CD14-positive monocyte (primary cell): ENCODE measurements around the gene SLPI. TPM values are rescaled to one million over a fixed set of nuclear protein-coding genes. Genes with fewer than 3 reads are reported as not detected.

Source experiments
- DNase-seq, 3 donors: peaks; one replicate each; pipeline ENCODE4 v3.0.0-alpha.2; 2011 to 2022
- H2AFZ ChIP-seq: 2 replicates; pipeline ENCODE4 v1.6.0; 2012; ENCODE audit warnings: mild to moderate bottlenecking, low read depth, low read length, inconsistent platforms; ENCODE audit not compliant: insufficient read depth, poor library complexity, severe bottlenecking
- H3K27ac ChIP-seq, 2 donors: 1 replicate in 1 of 2; 2 replicates in 1 of 2; pipeline ENCODE4 v1.5.1; 2012 to 2013; ENCODE audit warnings: low read length in 2 of 2, control low read depth in 1 of 2, inconsistent platforms in 1 of 2, low read depth in 1 of 2, mild to moderate bottlenecking in 1 of 2
- H3K27me3 ChIP-seq, 2 donors: one replicate each; pipeline versions ENCODE4 v1.6.0 to v1.6.1; 2011 to 2013; ENCODE audit warnings: low read length in 2 of 2; ENCODE audit not compliant: control insufficient read depth in 2 of 2, insufficient read depth in 2 of 2
- H3K36me3 ChIP-seq, 2 donors: replicated peaks in 1 of 2; 1 replicate in 1 of 2; 2 replicates in 1 of 2; pipeline versions ENCODE4 v1.5.1 to v1.6.1; 2012 to 2013; ENCODE audit warnings: low read length in 2 of 2, control low read depth in 1 of 2, inconsistent platforms in 1 of 2, mild to moderate bottlenecking in 1 of 2; ENCODE audit not compliant: insufficient read depth in 2 of 2, control insufficient read depth in 1 of 2
- H3K4me1 ChIP-seq, 2 donors: 1 replicate in 1 of 2; 2 replicates in 1 of 2; pipeline versions ENCODE4 v1.5.1 to v1.6.1; 2012 to 2013; ENCODE audit warnings: low read length in 2 of 2, control low read depth in 1 of 2, inconsistent platforms in 1 of 2, mild to moderate bottlenecking in 1 of 2, moderate library complexity in 1 of 2; ENCODE audit not compliant: insufficient read depth in 2 of 2, control insufficient read depth in 1 of 2
- H3K4me2 ChIP-seq: replicated peaks from 2 replicates; pipeline ENCODE3; 2012; ENCODE audit warnings: low read length, moderate library complexity, mild to moderate bottlenecking; ENCODE audit not compliant: poor library complexity, severe bottlenecking; ENCODE audit errors: extremely low read depth
- H3K4me3 ChIP-seq, 3 experiments: fragments of 200-600 bp in 1 of 3; sonication (generic) in 1 of 3; replicated peaks in 1 of 3; 1 replicate in 2 of 3; 2 replicates in 1 of 3; pipeline ENCODE4 v1.5.1; 2011 to 2013; ENCODE audit warnings: low read length in 3 of 3, mild to moderate bottlenecking in 3 of 3, control low read depth in 2 of 3, low read depth in 2 of 3, inconsistent platforms in 1 of 3, moderate library complexity in 1 of 3
- H3K79me2 ChIP-seq: 2 replicates; pipeline ENCODE4 v1.6.0; 2012; ENCODE audit warnings: mild to moderate bottlenecking, control low read depth, inconsistent platforms, low read length, moderate library complexity; ENCODE audit not compliant: insufficient read depth
- H3K9ac ChIP-seq: 2 replicates; pipeline ENCODE4 v1.6.0; 2017; ENCODE audit warnings: low read length, mild to moderate bottlenecking; ENCODE audit not compliant: insufficient read depth, poor library complexity, severe bottlenecking
- H3K9me3 ChIP-seq, 2 donors: replicated peaks in 1 of 2; 1 replicate in 1 of 2; 2 replicates in 1 of 2; pipeline versions ENCODE4 v1.5.1 to v1.6.1; 2012 to 2013; ENCODE audit warnings: low read length in 2 of 2, control low read depth in 1 of 2; ENCODE audit not compliant: control insufficient read depth in 1 of 2, insufficient read depth in 1 of 2
- H4K20me1 ChIP-seq: 2 replicates; pipeline ENCODE4 v1.6.0; 2012; ENCODE audit warnings: mild to moderate bottlenecking, low read length, control low read depth, moderate library complexity; ENCODE audit not compliant: insufficient read depth
- H3K27ac Mint-ChIP-seq, 7 donors: one replicate each; pipeline ENCODE4 v1.8.0; 2020; ENCODE audit warnings: mild to moderate bottlenecking in 7 of 7, mixed read lengths in 7 of 7, moderate library complexity in 6 of 7, inconsistent platforms in 2 of 7
- H3K27me3 Mint-ChIP-seq, 3 donors: one replicate each; pipeline ENCODE4 v1.8.0; 2021 to 2022; ENCODE audit warnings: low read depth in 3 of 3, mild to moderate bottlenecking in 3 of 3, mixed read lengths in 3 of 3, moderate library complexity in 3 of 3, inconsistent platforms in 1 of 3
- H3K36me3 Mint-ChIP-seq, 2 donors: one replicate each; pipeline ENCODE4 v1.8.0; 2020; ENCODE audit warnings: mixed read lengths in 2 of 2, inconsistent platforms in 1 of 2, mild to moderate bottlenecking in 1 of 2
- H3K4me1 Mint-ChIP-seq: one replicate; pipeline ENCODE4 v1.8.0; 2020; ENCODE audit warnings: mild to moderate bottlenecking, mixed read lengths
- H3K4me3 Mint-ChIP-seq, 2 donors: one replicate each; pipeline ENCODE4 v1.8.0; 2020; ENCODE audit warnings: mild to moderate bottlenecking in 2 of 2, mixed read lengths in 2 of 2, moderate library complexity in 1 of 2
- H3K9me3 Mint-ChIP-seq, 7 donors: one replicate each; pipeline ENCODE4 v1.8.0; 2020 to 2022; ENCODE audit warnings: mixed read lengths in 7 of 7, mild to moderate bottlenecking in 6 of 7, moderate library complexity in 6 of 7, inconsistent platforms in 2 of 7
- WGBS: methylation state at CpG from one replicate; pipeline ENCODE4 v1.1.5; 2013; ENCODE audit warnings: missing lambda C conversion rate; ENCODE audit not compliant: insufficient coverage; 5-methylcytosine and 5-hydroxymethylcytosine counted together
- intact Hi-C, 2 donors: fragments of 100-400 bp; cut with micrococcal nuclease; formaldehyde crosslinking; loops; one replicate each; pipeline versions ENCODE4 v1.15.0 to v1.15.1; 2023
- polyA plus RNA-seq, 3 donors: library from polyadenylated mRNA; depleted of rRNA in 1 of 3; unstranded in 2 of 3; stranded (reverse) in 1 of 3; fragments of 300-500 nt in 2 of 3; fragments of >200 nt in 1 of 3; fragmentation: Illumina TruSeq in 2 of 3; gene quantifications; 1 replicate in 2 of 3; 2 replicates in 1 of 3; pipeline ENCODE4 v1.2.3, GENCODE V29; 2012 to 2021
- TF ChIP-seq, protein P1 (sequence below): fragments of 200-600 bp; IDR thresholded peaks from one replicate; pipeline ENCODE4 v1.8.0; 2022; ENCODE audit warnings: antibody characterized with exemption, mild to moderate bottlenecking

The SLPI gene
- polyA plus RNA-seq, 3 donors: 0.47 to 1.2 (median 0.71) TPM

DNA sequence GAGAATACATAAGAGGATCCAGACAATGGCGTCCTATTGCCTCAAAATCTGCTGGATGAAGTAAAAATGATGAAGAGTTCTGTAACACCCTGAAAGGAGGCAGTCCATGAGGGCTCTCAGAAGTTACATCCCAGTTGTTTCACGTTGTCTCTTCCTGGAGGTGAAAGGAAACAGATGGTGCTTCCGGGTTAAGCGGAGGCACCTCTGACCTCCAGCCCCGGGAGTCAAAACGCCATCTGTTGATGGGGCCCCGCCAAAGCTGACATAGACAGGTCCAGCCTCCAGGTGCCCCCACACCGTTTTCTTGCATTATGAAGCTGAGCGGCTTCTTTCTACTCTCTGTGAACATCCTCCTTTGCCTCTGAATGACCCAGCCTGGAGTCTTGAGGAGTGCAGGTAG, 23.7 kb downstream of the SLPI start:
- Histone ChIP-seq H3K4me3 (no peak overlapping the region), H3K79me2 (no peaks in the 10 kb centered on the region), H3K27ac (no peak overlapping the region), H3K4me2 (no peak overlapping the region), H3K4me1 (no peaks in the 10 kb centered on the region), H3K9ac (no peak overlapping the region), H2AFZ (no peak overlapping the region), H3K36me3 (no peaks in the 10 kb centered on the region), H4K20me1 (no peaks in the 10 kb centered on the region), H3K9me3 (peaks cover 0 to 6% of the 10 kb centered on the region in 2 donors), H3K27me3 (peaks cover 0 to 10% of the 10 kb centered on the region in 2 donors)
- Mint-ChIP-seq H3K27me3 (peaks cover 8 to 45% (median 8%) of the 10 kb centered on the region in 3 donors), H3K4me1 (no peaks in the 10 kb centered on the region), H3K27ac (peak overlapping the region in 1 of 7 donors; percentile 27), H3K9me3 (peaks cover 0 to 6% (median 3%) of the 10 kb centered on the region in 7 donors), H3K4me3 (no peak overlapping the region), H3K36me3 (no peaks in the 10 kb centered on the region)
- no peak for DNase-seq
- 81% methylated on average over 8 of the region's 9 CpGs for WGBS
- TF ChIP-seq, protein P1, sequence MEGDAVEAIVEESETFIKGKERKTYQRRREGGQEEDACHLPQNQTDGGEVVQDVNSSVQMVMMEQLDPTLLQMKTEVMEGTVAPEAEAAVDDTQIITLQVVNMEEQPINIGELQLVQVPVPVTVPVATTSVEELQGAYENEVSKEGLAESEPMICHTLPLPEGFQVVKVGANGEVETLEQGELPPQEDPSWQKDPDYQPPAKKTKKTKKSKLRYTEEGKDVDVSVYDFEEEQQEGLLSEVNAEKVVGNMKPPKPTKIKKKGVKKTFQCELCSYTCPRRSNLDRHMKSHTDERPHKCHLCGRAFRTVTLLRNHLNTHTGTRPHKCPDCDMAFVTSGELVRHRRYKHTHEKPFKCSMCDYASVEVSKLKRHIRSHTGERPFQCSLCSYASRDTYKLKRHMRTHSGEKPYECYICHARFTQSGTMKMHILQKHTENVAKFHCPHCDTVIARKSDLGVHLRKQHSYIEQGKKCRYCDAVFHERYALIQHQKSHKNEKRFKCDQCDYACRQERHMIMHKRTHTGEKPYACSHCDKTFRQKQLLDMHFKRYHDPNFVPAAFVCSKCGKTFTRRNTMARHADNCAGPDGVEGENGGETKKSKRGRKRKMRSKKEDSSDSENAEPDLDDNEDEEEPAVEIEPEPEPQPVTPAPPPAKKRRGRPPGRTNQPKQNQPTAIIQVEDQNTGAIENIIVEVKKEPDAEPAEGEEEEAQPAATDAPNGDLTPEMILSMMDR: no peak
- intact Hi-C loops: no loop called here

DNA sequence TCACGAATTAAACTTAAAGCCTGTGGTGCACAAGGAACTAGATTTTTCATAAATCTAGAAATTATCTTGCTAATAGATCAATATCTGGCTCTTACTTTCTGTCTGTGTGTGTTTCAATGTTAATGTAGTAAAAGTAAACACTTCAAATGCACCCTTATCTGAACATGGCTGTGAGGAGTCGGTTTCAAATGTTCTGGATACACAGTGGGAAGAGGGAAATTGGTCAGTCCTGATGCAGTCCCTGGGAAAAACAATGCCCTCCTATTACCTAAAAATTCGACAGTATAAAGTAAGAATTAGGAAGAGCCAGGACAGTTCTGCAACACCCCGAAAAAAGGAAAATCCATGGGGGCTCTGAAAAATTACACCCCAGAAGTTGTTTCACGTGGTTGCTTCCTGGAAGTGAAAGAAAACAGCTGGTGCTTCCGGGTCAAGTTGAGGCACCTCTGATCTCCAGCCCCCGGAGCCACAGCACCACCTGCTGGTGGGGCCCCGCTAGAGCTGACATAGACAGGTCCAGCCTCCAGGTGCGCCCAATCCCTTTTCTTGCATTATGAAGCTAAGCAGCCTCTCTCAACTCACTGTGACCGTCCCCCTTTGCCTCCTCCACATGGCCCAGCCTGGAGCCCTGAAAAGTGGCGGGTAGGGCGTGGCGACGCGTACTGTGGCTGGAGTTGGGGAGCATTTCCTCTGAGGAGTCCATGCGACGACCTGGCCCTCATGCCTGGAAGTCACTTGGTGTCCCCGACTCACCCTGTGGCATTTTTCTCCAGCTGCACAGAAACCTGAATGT, 24.9 kb downstream of the SLPI start:
- no peak overlapping the region for H3K4me2 ChIP-seq
- intact Hi-C loops: no loop called here

More for the DNA sequence above, 24.9 kb downstream of the SLPI start:
- Mint-ChIP-seq H3K9me3 (peaks cover 0 to 6% (median 0%) of the 10 kb centered on the region in 7 donors), H3K36me3 (no peaks in the 10 kb centered on the region), H3K27me3 (peaks cover 5 to 43% (median 12%) of the 10 kb centered on the region in 3 donors), H3K4me1 (no peaks in the 10 kb centered on the region), H3K4me3 (peak overlapping the region in 1 of 2 donors; percentile 21), H3K27ac (no peak overlapping the region)
- H2AFZ ChIP-seq: no peak overlapping the region
- no peak overlapping the region for H3K9ac ChIP-seq
- no peaks in the 10 kb centered on the region for H4K20me1 ChIP-seq
- 62% methylated on average over 13 of the region's 18 CpGs for WGBS
- no peaks in the 10 kb centered on the region for H3K79me2 ChIP-seq
- no peak overlapping the region for H3K4me3 ChIP-seq
- no peaks in the 10 kb centered on the region for H3K4me1 ChIP-seq
- no peaks in the 10 kb centered on the region for H3K9me3 ChIP-seq
- TF ChIP-seq, protein P1: peak; percentile 64
- H3K27ac ChIP-seq: no peak overlapping the region
- peaks cover 2 to 11% of the 10 kb centered on the region in 2 donors for H3K27me3 ChIP-seq
- H3K36me3 ChIP-seq: no peaks in the 10 kb centered on the region
- DNase-seq: peak in 2 of 3 donors; percentile 11 to 26
